Measurements from ENCODE around the gene APP.

The APP gene

DNA sequence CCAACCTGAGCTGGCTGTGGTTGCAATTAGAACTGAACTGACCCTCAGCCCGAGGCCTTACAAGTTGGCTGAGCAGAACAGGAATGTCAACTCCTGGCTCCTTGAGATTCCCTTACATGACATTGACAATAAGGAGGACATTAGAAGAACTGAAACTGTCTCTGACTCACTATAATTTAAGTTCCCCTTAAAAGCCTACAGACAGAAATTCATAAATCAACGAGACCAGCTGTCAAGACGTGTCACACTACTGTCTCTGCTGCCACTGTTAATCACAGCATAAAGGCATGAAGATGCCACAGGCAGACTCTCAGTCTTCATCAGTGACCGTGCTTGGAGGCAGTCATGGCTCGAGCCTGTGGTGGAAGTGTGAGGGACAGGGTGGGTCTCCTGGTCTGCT is 267.0 kb downstream of the APP start:
- DNase-seq (ENCODE audit: low read depth), result no peak

- no peak for DNase-seq (ENCODE audit: low read depth)
Measured at GRCh38 chr21:25901330-25901979, 269.1 kb downstream of the APP start.

DNA sequence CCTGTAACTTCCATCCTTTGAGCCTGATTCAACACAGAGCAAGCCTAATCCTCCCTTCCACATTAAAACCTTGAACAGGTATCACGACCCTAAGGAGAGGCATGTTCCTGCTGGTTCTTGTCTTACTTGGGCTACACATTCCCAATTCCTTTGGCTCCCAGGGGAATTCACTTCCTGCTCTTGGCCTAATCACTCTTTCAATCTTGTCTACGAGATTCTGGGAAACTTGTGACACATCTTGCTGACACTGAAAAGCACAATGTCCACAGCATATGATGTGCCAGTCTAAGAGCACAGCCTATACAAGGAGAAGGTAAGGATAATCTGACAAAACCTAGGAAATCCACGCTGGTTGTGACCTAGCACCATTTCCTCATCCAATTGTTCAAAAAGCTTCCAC is 271.9 kb downstream of the APP start:
- no peak for DNase-seq (ENCODE audit: low read depth)

DNA sequence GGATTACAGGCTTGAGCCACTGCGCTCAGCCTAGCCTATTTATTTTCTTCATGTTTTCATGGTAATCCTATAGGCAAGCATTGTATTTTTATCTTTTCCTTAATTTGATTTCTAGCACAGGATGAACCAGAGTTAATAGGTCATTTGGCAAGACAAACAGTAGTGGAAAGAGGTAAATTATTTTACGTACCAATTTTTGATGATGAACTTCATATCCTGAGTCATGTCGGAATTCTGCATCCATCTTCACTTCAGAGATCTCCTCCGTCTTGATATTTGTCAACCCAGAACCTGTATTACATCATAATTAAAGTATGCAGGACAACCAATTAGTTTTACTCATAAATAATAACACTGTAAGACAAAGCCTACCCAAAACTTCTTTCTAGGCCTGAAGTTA is 273.2 kb downstream of the APP start:
- DNase-seq (ENCODE audit: low read depth), result no peak

GRCh38 chr21:25896501-25897056 is 274.0 kb downstream of the APP start:
- no peak for DNase-seq (ENCODE audit: low read depth)

DNA sequence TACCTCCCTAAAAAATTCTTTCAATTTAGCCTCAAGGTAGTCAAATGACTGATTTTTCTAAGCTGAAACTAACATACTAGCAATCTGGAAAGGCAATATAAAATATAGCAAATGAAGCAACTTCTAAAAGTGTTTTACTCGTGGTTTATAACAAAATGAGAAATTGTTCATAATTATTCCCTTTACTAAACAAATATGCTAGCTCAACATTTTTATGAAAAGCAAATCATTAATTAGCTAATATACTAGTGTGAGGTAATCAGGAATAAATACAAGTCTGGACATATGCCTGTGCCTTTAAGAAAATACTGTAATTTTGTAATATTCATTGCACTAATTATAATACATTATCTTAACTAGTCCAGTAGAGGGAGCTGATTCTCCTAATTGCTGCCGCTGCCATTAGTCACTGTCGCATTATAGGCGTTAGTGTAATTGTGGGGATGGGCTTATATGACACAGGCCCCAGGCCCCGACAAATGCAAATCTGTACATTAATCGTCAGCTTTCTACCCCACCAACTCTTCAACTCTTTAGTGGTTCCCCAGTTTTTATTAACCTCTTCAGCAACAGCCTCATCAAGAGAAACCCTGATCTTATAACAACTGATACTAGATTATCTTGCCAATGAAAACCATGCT is 274.9 kb downstream of the APP start:
- DNase-seq (ENCODE audit: low read depth), result no peak

DNA sequence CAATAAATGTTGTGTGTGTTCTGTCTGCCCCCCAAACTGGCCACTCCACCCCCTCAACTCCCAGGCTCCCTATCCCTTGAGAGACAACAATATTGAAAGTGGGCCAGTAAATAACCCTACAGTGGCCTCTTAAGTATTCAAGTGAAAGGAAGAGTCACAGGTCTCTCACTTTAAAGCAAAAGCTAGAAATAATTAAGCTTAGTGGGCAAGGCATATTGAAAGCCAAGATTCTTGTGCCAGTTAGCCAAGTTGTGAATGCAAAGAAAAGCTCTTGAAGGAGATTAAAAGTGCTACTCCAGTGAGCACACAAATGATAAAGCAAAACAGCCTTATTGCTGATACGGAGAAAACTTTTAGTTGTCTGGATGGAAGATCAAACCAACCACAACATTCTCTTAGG is 277.4 kb downstream of the APP start:
- DNase-seq (ENCODE audit: low read depth), result no peak

DNA sequence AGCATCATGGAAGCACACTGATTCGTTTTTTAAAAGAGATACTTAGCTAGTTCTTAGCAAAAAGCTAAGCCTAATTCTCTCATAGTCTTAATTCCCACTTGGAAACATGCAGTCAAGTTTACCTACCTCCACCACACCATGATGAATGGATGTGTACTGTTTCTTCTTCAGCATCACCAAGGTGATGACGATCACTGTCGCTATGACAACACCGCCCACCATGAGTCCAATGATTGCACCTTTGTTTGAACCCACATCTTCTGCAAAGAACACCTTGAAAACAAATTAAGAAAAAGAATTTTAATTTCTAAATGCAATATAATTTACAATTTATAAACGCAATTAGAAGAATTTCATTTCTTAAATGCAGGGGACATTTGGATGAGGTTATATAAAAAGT is 279.0 kb downstream of the APP start:
- DNase-seq (ENCODE audit: low read depth), result no peak

DNA sequence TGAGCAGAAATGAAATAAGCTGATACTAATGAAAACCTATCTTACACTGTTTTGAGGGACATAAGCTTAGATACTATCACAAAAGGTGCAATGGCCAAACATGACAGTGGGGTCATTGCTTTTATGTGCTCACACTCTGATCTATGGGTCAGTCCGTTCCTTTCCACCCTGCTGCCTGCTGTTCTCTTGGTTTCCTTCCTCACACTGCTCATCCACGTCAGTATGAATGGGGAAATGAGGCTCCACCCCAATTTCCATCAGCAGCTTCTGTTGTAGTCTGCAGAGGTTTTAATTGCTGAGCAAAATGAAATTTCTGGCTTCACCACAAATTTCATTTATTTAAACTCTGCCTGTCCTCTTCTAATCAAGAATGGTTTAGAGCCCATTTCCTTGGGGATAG is 280.6 kb downstream of the APP start:
- no peak for DNase-seq (ENCODE audit: low read depth)

GRCh38 chr21:25888711-25889110 is 281.9 kb downstream of the APP start:
- DNase-seq (ENCODE audit: low read depth), result no peak

GRCh38 chr21:25887646-25888306 is 282.8 kb downstream of the APP start:
- DNase-seq (ENCODE audit: low read depth), result no peak

GRCh38 chr21:25887166-25887565 is 283.4 kb downstream of the APP start:
- no peak for DNase-seq (ENCODE audit: low read depth)

- no peak for DNase-seq (ENCODE audit: low read depth)
Measured at GRCh38 chr21:25885880-25886279, 284.7 kb downstream of the APP start.

DNA sequence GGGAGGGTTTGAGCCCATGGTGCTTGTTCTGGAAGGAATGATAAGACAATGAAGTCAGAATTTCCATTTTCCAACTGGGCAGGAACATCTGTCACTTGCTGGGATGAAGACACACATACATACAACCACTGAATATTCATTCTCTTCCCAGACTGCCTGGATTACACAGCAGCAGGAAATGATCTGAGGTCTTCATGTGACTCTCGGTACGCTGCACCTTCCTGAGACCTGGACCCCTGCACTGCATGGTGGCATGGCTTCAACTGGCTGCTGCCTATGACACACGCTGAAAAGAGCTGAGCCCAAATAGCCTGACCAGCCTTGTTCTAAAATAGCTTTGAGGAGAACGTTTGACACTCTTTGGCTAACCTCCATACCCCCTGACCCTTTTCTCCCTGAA is 285.2 kb downstream of the APP start:
- DNase-seq (ENCODE audit: low read depth), result no peak

GRCh38 chr21:25884311-25884710 is 286.3 kb downstream of the APP start:
- no peak for DNase-seq (ENCODE audit: low read depth)

DNA sequence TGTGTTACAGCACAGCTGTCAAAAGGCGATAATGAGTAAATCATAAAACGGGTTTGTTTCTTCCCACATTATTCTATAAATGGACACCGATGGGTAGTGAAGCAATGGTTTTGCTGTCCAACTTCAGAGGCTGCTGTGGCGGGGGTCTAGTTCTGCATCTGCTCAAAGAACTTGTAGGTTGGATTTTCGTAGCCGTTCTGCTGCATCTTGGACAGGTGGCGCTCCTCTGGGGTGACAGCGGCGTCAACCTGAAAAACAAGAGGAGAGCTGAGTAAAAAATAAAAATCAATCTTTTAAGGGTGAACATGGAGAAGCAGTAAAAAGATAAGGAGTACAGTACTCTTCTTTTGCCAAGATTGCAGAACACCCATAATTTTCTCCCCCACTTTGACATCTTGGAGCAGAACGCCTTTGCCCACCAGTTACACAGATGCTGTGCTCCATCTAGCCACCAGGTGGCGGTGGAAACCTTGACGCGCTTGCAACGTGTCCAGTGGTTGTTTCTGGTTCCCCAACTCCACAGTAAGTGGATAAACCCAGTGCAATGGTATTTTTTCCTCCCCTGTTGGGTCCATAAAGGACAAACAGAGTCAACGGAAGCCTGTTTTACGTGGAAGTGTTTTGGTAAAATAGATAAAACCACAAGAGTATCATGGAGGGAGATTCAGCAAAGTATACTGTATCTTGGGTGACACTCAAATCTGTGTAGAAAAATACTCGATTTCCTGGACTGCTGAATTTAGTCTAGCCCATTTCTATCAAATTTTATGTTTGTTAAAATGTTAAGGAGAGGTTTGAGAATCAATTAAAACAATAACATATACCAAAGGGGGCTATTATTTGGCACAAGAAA is 288.8 kb downstream of the APP start:
- peak; percentile 46 for DNase-seq (ENCODE audit: low read depth)

DNA sequence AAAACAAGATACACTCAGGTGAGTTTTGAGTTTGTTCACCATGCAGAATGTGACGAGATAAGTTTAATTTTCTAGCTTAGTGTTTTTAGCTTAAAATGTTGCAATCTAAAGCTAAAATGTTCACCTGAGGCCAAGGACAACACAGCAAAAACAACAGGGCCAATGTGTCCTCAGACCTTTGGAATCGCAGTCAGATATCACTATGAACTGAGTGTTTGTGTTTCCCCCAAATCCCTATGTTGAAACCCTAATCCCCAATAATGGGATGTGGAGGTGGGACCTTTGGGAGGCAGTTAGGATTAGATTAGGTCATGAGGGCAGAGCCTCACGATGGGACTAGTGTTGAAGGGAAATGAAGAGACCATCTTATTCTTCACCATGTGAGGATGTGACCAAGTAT is 291.4 kb downstream of the APP start:
- no peak for DNase-seq (ENCODE audit: low read depth)

- no peak for DNase-seq (ENCODE audit: low read depth)
Measured at GRCh38 chr21:25878344-25878743, 292.2 kb downstream of the APP start.

DNA sequence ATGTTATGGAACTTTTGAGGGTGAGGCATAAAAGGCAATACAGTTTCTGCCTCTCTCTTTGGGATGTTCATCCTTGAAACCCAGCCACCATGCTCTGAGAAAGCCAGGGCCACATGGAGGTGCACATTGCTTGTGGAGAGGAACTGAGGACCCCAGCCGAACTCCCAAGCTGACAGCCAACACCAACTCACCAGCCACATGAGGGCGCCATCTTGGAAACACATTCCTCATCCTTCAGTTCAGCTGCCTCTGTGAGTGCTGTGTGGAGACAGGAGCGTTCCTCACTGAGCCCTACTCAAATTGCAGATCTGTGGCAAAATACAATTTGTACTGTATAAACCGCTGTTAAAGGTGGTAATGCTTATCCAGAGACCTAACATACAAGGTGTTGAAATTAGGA is 298.3 kb downstream of the APP start:
- no peak for DNase-seq (ENCODE audit: low read depth)

DNA sequence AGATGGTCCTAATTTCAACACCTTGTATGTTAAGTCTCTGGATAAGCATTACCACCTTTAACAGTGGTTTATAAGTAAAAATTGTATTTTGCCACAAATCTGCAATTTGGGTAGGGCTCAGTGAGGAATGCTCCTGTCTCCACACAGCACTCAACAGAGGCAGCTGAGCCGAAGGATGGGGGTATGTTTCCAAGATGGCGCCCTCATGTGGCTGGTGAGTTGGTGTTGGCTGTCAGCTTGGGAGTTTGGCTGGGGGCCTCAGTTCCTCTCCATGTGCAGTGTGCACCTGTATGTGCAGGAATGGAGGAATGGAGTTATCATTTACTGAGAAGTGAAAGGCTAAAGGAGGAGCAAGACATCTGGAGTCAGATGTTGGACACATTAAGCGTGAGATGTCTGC is 299.0 kb downstream of the APP start:
- DNase-seq (ENCODE audit: low read depth), result no peak

- DNase-seq (ENCODE audit: low read depth), result no peak
Measured at GRCh38 chr21:25870084-25870483, 300.5 kb downstream of the APP start.

GRCh38 chr21:25867061-25867460 is 303.5 kb downstream of the APP start:
- no peak for DNase-seq (ENCODE audit: low read depth)

Measured in activated T-cell treated with anti-CD3 and anti-CD28 coated beads for 1 hour (primary cell).